ENCODE data around the gene TRABD2B. TPM values are rescaled to one million over a fixed set of nuclear protein-coding genes. Genes with fewer than 3 reads are reported as not detected.

The TRABD2B gene
- total and polyA plus RNA-seq, 2 experiments from 2014 or later: 1.6 to 2.0 TPM

DNA sequence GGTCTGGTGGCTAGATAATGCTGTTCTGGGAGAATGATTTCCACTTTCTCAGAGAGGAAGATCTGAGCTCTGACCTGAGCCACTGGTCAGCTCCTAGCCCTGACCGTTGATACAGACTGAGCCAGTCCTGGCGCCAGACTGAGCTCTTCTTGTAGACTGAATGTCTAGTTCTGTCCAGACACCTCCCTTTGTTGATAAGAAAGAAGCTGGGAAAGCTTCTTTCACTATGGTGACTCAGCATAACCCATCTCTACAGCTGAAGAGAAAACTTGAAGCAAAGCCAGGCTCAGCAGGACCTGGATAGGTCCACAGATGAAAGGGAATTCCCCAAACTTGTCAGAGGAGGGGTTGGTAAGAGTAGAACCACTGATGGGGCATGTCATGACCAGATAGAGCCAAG lies 9.9 kb upstream of the TRABD2B start (continued):
- TF ChIP-seq, protein P1, sequence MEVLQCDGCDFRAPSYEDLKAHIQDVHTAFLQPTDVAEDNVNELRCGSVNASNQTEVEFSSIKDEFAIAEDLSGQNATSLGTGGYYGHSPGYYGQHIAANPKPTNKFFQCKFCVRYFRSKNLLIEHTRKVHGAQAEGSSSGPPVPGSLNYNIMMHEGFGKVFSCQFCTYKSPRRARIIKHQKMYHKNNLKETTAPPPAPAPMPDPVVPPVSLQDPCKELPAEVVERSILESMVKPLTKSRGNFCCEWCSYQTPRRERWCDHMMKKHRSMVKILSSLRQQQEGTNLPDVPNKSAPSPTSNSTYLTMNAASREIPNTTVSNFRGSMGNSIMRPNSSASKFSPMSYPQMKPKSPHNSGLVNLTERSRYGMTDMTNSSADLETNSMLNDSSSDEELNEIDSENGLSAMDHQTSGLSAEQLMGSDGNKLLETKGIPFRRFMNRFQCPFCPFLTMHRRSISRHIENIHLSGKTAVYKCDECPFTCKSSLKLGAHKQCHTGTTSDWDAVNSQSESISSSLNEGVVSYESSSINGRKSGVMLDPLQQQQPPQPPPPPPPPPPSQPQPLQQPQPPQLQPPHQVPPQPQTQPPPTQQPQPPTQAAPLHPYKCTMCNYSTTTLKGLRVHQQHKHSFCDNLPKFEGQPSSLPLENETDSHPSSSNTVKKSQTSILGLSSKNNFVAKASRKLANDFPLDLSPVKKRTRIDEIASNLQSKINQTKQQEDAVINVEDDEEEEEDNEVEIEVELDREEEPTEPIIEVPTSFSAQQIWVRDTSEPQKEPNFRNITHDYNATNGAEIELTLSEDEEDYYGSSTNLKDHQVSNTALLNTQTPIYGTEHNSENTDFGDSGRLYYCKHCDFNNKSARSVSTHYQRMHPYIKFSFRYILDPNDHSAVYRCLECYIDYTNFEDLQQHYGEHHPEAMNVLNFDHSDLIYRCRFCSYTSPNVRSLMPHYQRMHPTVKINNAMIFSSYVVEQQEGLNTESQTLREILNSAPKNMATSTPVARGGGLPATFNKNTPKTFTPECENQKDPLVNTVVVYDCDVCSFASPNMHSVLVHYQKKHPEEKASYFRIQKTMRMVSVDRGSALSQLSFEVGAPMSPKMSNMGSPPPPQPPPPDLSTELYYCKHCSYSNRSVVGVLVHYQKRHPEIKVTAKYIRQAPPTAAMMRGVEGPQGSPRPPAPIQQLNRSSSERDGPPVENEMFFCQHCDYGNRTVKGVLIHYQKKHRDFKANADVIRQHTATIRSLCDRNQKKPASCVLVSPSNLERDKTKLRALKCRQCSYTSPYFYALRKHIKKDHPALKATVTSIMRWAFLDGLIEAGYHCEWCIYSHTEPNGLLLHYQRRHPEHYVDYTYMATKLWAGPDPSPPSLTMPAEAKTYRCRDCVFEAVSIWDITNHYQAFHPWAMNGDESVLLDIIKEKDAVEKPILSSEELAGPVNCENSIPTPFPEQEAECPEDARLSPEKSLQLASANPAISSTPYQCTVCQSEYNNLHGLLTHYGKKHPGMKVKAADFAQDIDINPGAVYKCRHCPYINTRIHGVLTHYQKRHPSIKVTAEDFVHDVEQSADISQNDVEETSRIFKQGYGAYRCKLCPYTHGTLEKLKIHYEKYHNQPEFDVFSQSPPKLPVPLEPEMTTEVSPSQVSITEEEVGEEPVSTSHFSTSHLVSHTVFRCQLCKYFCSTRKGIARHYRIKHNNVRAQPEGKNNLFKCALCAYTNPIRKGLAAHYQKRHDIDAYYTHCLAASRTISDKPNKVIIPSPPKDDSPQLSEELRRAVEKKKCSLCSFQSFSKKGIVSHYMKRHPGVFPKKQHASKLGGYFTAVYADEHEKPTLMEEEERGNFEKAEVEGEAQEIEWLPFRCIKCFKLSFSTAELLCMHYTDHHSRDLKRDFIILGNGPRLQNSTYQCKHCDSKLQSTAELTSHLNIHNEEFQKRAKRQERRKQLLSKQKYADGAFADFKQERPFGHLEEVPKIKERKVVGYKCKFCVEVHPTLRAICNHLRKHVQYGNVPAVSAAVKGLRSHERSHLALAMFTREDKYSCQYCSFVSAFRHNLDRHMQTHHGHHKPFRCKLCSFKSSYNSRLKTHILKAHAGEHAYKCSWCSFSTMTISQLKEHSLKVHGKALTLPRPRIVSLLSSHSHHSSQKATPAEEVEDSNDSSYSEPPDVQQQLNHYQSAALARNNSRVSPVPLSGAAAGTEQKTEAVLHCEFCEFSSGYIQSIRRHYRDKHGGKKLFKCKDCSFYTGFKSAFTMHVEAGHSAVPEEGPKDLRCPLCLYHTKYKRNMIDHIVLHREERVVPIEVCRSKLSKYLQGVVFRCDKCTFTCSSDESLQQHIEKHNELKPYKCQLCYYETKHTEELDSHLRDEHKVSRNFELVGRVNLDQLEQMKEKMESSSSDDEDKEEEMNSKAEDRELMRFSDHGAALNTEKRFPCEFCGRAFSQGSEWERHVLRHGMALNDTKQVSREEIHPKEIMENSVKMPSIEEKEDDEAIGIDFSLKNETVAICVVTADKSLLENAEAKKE (CRISPR knock-in tag; IDR thresholded peaks at IDR 0.05): no peak
- TF ChIP-seq, protein P2, sequence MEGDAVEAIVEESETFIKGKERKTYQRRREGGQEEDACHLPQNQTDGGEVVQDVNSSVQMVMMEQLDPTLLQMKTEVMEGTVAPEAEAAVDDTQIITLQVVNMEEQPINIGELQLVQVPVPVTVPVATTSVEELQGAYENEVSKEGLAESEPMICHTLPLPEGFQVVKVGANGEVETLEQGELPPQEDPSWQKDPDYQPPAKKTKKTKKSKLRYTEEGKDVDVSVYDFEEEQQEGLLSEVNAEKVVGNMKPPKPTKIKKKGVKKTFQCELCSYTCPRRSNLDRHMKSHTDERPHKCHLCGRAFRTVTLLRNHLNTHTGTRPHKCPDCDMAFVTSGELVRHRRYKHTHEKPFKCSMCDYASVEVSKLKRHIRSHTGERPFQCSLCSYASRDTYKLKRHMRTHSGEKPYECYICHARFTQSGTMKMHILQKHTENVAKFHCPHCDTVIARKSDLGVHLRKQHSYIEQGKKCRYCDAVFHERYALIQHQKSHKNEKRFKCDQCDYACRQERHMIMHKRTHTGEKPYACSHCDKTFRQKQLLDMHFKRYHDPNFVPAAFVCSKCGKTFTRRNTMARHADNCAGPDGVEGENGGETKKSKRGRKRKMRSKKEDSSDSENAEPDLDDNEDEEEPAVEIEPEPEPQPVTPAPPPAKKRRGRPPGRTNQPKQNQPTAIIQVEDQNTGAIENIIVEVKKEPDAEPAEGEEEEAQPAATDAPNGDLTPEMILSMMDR (conservative IDR thresholded peaks at IDR 0.05; ENCODE audit: low read depth in 2 of 2): no peak
- TF ChIP-seq EZH2phosphoT487 (IDR thresholded peaks at IDR 0.05; ENCODE audit: unreplicated experiment) (no peak), EZH2 (IDR thresholded peaks at IDR 0.05; ENCODE audit: low read depth, unreplicated experiment) (no peak)

DNA sequence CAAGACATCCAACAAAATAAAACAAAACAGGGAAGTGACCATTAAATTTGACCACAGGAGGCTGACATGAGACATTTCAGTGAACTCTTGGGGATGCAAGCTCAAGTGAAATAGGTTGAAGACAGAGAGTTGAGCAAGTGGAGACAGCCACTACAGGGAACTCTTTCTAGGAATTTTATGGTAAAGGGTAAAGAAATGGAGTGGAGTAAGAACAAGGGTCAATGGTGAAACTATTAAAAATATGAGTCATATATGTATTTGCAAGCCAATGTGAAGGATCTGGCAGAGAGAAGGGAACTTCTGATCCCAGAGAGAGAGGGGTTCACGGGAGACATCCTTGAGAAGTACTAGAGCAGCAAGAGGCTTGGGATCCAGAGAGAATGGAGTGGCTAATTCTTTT lies 9.1 kb upstream of the TRABD2B start:
- Histone ChIP-seq H3K36me3 (ENCODE audit: insufficient read depth) (no peaks in the 10 kb centered on the region; the same call in 1 of the 2 replicates), H4K20me1 (replicated peaks; ENCODE audit: insufficient read depth) (no peaks in the 10 kb centered on the region), H3F3A (replicated peaks; ENCODE audit: low read depth) (no peaks in the 10 kb centered on the region), H2AFZ (no peak overlapping the region), H3K4me2 (0 out of 2 replicates have a peak overlapping the region, but pooled peaks have one; percentile 49), H3K79me2 (replicated peaks; ENCODE audit: insufficient read depth) (no peaks in the 10 kb centered on the region), H3K27me3 (ENCODE audit: insufficient read depth) (no peaks in the 10 kb centered on the region), H3K4me1 (ENCODE audit: insufficient read depth) (peaks cover 23% of the 10 kb centered on the region), H3K27ac (ENCODE audit: low read depth) (no peak overlapping the region), H3K9me2 (ENCODE audit: insufficient read depth) (peaks cover 18% of the 10 kb centered on the region), H3K4me3 (no peak overlapping the region)
- peaks cover 21% of the 10 kb centered on the region for H3K4me1 Mint-ChIP-seq
- peaks cover 7% of the 10 kb centered on the region for H3K27me3 Mint-ChIP-seq (ENCODE audit: insufficient read depth, low read depth, poor library complexity)
- no peak for ATAC-seq
- DNase-seq (ENCODE audit: low spot score): no peak
- no peaks in the 10 kb centered on the region for H3K36me3 Mint-ChIP-seq (ENCODE audit: low read depth)
- H3K27ac Mint-ChIP-seq: no peak overlapping the region
- H3K4me3 Mint-ChIP-seq: no peak overlapping the region
- H3K9me3 Mint-ChIP-seq: no peaks in the 10 kb centered on the region
- TF ChIP-seq, protein P1 (CRISPR knock-in tag; IDR thresholded peaks at IDR 0.05): no peak
- no peak for TF ChIP-seq EZH2phosphoT487 (IDR thresholded peaks at IDR 0.05; ENCODE audit: unreplicated experiment)
- no peak for TF ChIP-seq EZH2 (IDR thresholded peaks at IDR 0.05; ENCODE audit: low read depth, unreplicated experiment)
